Effector memory CD4-positive, alpha-beta T cell (primary cell): ENCODE results near the gene EPX.

Source experiments
- DNase-seq, 3 donors: peaks; one replicate each; pipeline ENCODE4 v3.0.0-alpha.2; 2020
- H3K27ac ChIP-seq: 2 replicates; pipeline ENCODE4 v1.7.0; 2013; ENCODE audit warnings: mild to moderate bottlenecking, low read length, moderate library complexity; ENCODE audit not compliant: insufficient read depth, poor library complexity, severe bottlenecking
- H3K27me3 ChIP-seq: replicated peaks from 2 replicates; pipeline ENCODE4 v1.7.0; 2013; ENCODE audit warnings: mild to moderate bottlenecking, low read length; ENCODE audit not compliant: insufficient read depth, control insufficient read depth, poor library complexity, severe bottlenecking
- H3K36me3 ChIP-seq: 2 replicates; pipeline ENCODE4 v1.7.0; 2013; ENCODE audit warnings: mild to moderate bottlenecking, low read length, moderate library complexity; ENCODE audit not compliant: control insufficient read depth, insufficient read depth
- H3K4me1 ChIP-seq: 2 replicates; pipeline ENCODE4 v1.7.0; 2013; ENCODE audit warnings: low read length, mild to moderate bottlenecking; ENCODE audit not compliant: control insufficient read depth, insufficient read depth, poor library complexity, severe bottlenecking
- H3K4me3 ChIP-seq: 2 replicates; pipeline ENCODE4 v1.7.0; 2013; ENCODE audit warnings: low read length, low read depth, mild to moderate bottlenecking; ENCODE audit not compliant: insufficient read depth, poor library complexity, severe bottlenecking
- H3K9me3 ChIP-seq: 2 replicates; pipeline ENCODE4 v1.7.0; 2013; ENCODE audit warnings: mild to moderate bottlenecking, low read length, moderate library complexity; ENCODE audit not compliant: control insufficient read depth

Gene EPX

DNA sequence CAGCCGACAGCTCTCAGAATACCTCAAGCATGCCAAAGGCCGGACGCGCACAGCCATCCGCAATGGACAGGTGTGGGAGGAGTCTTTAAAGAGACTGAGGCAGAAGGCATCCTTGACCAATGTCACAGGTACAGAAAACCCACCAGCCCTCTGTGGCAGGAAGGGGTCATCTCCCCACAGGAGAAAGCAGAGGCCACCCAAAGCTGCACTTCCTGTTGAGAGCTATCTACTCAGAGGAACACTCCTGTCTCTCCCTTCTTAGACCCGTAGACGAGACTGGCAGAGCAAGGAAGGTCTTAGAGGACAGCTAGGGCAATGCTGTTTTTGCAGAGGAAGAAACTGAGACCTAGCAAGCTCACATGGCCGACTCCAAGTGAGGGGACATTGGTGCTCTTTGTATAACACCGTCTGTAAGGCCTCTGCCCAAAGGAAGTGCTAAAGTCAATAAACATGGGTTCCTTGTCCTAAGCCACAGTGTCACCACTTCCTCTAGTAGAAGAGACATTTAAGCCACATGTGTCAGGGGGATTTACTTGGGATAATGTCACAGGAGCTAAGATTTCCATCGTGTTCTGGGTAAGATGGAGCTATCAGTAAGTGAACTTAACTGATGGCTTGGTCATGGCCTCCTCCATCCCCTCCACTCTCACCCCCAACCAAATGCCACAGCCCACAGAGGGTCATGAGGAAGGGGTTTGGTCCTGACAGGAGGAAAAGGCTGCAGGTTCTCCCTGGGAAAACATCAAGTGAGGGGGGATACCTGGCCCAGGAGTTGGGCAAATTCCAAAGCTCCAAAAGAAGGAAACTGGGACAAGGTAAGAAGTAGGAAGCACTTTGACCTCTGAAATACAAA lies 55.2 kb downstream of the EPX start:
- Histone ChIP-seq H3K27ac (no peak overlapping the region), H3K4me1 (peaks cover 11% of the 10 kb centered on the region), H3K9me3 (no peaks in the 10 kb centered on the region), H3K27me3 (peaks cover 8% of the 10 kb centered on the region), H3K36me3 (no peaks in the 10 kb centered on the region), H3K4me3 (no peak overlapping the region)
- no peak for DNase-seq

DNA sequence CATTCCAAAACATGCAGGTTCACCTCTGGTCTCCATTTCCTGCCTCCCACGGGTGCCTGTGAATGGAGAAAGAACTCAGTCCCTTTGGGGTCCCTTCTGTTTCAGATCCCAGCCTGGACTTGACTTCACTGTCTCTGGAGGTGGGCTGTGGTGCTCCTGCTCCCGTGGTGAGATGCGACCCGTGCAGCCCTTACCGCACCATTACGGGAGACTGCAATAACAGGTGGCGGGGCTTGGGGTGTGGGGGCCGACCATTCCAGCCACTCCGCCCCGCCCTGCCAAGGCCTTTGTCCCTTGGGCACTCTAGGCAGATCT lies 56.4 kb downstream of the EPX start:
- Histone ChIP-seq H3K27ac (no peak overlapping the region), H3K27me3 (peaks cover 5% of the 10 kb centered on the region), H3K36me3 (no peaks in the 10 kb centered on the region), H3K4me3 (peak overlapping the region; percentile 79), H3K9me3 (no peaks in the 10 kb centered on the region), H3K4me1 (peaks cover 11% of the 10 kb centered on the region)
- DNase-seq: no peak

DNA sequence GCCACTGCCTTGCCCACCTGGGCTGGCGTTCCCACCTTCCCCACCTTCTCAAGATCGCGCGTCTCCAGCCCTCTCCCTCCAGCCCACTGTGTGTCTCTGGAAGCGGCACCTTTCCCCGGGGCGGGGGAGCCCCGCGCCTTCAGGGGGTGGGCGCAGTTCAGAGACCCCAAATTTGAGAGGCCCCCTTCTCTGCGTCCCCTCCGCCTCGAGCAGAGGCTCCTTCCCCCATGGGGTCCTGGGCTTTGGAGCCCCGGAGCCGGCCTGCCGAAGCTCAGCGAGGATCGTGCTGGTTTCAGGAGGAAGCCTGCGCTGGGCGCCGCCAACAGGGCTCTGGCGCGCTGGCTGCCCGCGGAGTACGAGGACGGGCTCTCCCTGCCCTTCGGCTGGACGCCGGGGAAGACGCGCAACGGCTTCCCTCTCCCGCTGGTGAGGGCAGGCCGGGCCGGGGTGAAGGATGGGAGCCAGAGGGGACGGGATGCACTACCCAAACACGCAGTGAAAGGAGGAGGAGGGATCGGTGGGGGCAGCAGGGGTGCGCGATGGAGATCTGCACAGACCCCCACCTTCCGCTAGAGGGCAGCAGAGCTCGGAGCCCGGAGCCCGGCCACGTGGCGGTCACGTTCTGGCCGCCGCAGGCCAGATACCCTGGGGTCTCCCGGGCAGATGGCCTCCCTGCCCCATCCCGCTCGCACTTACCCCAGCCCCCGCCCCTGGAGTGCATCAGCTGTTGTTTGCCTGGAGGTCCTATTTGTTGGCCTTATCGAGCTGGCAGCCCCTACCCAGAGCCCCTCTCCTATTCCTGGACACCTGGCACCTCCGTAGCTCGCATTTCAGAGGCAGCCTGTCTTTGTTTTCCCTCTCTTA lies 57.0 kb downstream of the EPX start:
- peaks cover 5% of the 10 kb centered on the region for H3K27me3 ChIP-seq
- peak overlapping the region; percentile 79 for H3K4me3 ChIP-seq
- peak; percentile 47 to 56 (median 50) for DNase-seq
- no peaks in the 10 kb centered on the region for H3K9me3 ChIP-seq
- peaks cover 11% of the 10 kb centered on the region for H3K4me1 ChIP-seq
- no peak overlapping the region for H3K27ac ChIP-seq
- no peaks in the 10 kb centered on the region for H3K36me3 ChIP-seq

DNA sequence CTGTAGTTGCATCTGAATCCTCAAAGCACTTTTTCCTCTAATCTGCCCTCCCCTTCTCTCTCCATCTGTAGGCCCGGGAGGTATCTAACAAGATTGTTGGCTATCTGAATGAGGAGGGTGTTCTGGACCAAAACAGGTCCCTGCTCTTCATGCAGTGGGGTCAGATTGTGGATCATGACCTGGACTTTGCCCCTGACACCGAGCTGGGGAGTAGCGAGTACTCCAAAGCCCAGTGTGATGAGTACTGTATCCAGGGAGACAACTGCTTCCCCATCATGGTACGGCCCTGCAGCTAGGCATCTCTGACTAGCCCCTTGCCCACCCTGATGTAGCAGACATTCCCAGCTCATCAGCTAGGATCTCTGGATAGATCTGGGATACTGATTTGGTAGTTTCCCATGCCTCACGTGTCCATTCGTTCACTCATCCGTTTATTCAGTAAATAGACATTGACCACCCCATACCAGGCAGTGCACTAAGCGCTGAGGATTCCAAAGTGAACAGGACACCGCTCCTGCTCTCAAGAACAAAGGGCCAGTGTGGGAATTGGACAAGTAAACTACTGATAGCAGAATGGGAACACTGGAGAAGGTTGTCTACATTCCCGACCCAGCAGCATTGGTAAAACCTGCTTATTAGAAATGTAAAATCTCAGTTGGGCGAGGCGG lies 58.0 kb downstream of the EPX start:
- no peak overlapping the region for H3K27ac ChIP-seq
- H3K4me1 ChIP-seq: peaks cover 11% of the 10 kb centered on the region
- H3K9me3 ChIP-seq: no peaks in the 10 kb centered on the region
- H3K4me3 ChIP-seq: no peak overlapping the region
- no peaks in the 10 kb centered on the region for H3K36me3 ChIP-seq
- peaks cover 5% of the 10 kb centered on the region for H3K27me3 ChIP-seq
- DNase-seq: no peak

DNA sequence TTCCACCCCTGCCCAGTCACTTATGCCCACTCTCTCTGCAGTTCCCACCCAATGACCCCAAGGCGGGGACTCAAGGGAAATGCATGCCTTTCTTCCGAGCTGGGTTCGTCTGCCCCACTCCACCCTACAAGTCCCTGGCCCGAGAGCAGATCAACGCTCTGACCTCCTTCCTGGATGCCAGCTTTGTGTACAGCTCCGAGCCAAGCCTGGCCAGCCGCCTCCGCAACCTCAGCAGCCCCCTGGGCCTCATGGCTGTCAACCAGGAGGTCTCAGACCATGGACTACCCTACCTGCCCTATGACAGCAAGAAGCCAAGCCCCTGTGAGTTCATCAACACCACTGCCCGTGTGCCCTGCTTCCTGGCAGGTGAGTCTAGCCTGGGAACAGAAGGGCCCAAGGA lies 59.6 kb downstream of the EPX start:
- no peak for DNase-seq
- Histone ChIP-seq H3K9me3 (no peaks in the 10 kb centered on the region), H3K4me3 (no peak overlapping the region), H3K36me3 (no peaks in the 10 kb centered on the region), H3K27me3 (peaks cover 5% of the 10 kb centered on the region), H3K4me1 (peaks cover 11% of the 10 kb centered on the region), H3K27ac (no peak overlapping the region)

DNA sequence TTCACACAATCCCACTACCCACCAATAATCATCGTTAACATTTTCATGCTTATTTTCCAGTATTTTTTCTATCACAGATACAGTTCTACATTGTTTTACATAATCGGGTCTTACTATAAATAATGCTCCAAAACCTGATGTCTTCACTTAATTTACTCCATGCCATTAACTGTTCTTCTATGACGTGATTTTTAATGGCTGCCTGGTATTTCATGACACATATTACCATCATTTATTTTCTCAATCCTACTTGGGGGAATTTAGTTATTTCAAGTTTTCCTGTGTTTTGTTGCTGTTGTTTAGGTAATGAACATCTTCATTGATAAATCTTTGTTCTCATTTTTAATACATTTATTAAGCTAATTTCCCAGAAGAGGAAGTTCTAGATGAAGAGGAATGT lies 60.6 kb downstream of the EPX start:
- DNase-seq: no peak
- peaks cover 5% of the 10 kb centered on the region for H3K27me3 ChIP-seq
- no peak overlapping the region for H3K4me3 ChIP-seq

More for the DNA sequence above, 60.6 kb downstream of the EPX start:
- no peaks in the 10 kb centered on the region for H3K9me3 ChIP-seq
- no peak overlapping the region for H3K27ac ChIP-seq
- peaks cover 11% of the 10 kb centered on the region for H3K4me1 ChIP-seq
- no peaks in the 10 kb centered on the region for H3K36me3 ChIP-seq
